K562 (cell line): ENCODE data around the gene MINK1. TPM values are rescaled to one million over a fixed set of nuclear protein-coding genes. Genes with fewer than 3 reads are reported as not detected.

Experiments used
- ATAC-seq: fragments of 200-7000 bp; cut with Tn5 transposase; 3 replicates; pipeline ENCODE4 v1.9.1; 2020; ENCODE audit warnings: moderate library complexity
- BruUV-seq: library from RNA; stranded (reverse); fragments of 400-500 nt; replicated peaks from 2 replicates; lab custom pipeline; 2021; lab: Mats Ljungman, UMichigan
- CTCF ChIA-PET: fragments of 300-600 bp; formaldehyde crosslinking; extraction: SDS; loops from one replicate; lab custom pipeline; 2021; ENCODE audit warnings: low intra/inter-chr PET ratio; lab: Yijun Ruan, JAX
- POLR2A ChIA-PET: fragments of 300-600, 350-650 bp; sonication (Branson Sonifier 250); formaldehyde crosslinking; extraction: SDS; loops from one replicate; lab custom pipeline; 2021; ENCODE audit warnings: antibody characterized with exemption, inconsistent platforms; lab: Yijun Ruan, JAX
- DNase-seq, 4 experiments: peaks; one replicate each; pipeline versions ENCODE4 v3.0.0 to v3.0.0-alpha.2; 2011 to 2018; ENCODE audit warnings: low spot score in 3 of 4, mixed read lengths in 3 of 4; ENCODE audit errors: extremely low read depth in 1 of 4
- FAIRE-seq: peaks from 2 replicates; lab custom pipeline; 2011; peaks lifted over from hg19 to GRCh38; lab: Jason Lieb, UNC
- H2AFZ ChIP-seq: 2 replicates; pipeline ENCODE4 v1.6.0; 2011; ENCODE audit warnings: low read depth, low read length, control low read depth, inconsistent platforms
- H3K27ac ChIP-seq: fragments of 200-600 bp; 3 replicates; pipeline ENCODE4 v1.8.0; 2011; ENCODE audit warnings: low read depth, mild to moderate bottlenecking, control low read depth, inconsistent platforms, low read length, moderate library complexity, mixed read lengths; ENCODE audit errors: extremely low read depth
- H3K27me3 ChIP-seq, 2 experiments: fragments of 300-600 bp in 1 of 2; 2 replicates in 1 of 2; 3 replicates in 1 of 2; pipeline versions ENCODE4 v1.6.0 to v1.8.0; 2011; ENCODE audit warnings: inconsistent platforms in 2 of 2, low read length in 2 of 2, mild to moderate bottlenecking in 1 of 2, mixed read lengths in 1 of 2, moderate library complexity in 1 of 2; ENCODE audit not compliant: control insufficient read depth in 2 of 2, insufficient read depth in 2 of 2
- H3K36me3 ChIP-seq: fragments of 300-600 bp; 3 replicates; pipeline ENCODE4 v1.8.0; 2011; ENCODE audit warnings: mild to moderate bottlenecking, low read length, inconsistent platforms; ENCODE audit not compliant: control insufficient read depth, insufficient read depth
- H3K4me1 ChIP-seq, 2 experiments: fragments of 200-600 bp in 1 of 2; replicated peaks in 1 of 2; 2 replicates in 1 of 2; 3 replicates in 1 of 2; pipeline versions ENCODE4 v1.5.1 to v1.8.0; 2011; ENCODE audit warnings: inconsistent platforms in 2 of 2, low read length in 2 of 2, mild to moderate bottlenecking in 1 of 2, mixed read lengths in 1 of 2, moderate library complexity in 1 of 2; ENCODE audit not compliant: control insufficient read depth in 2 of 2, insufficient read depth in 2 of 2
- H3K4me2 ChIP-seq: 2 replicates; pipeline ENCODE4 v1.6.1; 2011; ENCODE audit warnings: low read length, control low read depth, inconsistent platforms, mixed read lengths; ENCODE audit not compliant: insufficient read depth
- H3K4me3 ChIP-seq: fragments of 200-600 bp; sonication (generic), shearing (Covaris generic); 2 replicates; pipeline ENCODE4 v1.5.1; 2016; ENCODE audit warnings: control low read depth, inconsistent platforms
- H3K79me2 ChIP-seq: fragments of 200-600 bp; 3 replicates; pipeline ENCODE4 v1.8.0; 2011; ENCODE audit warnings: low read length, inconsistent platforms; ENCODE audit not compliant: control insufficient read depth, insufficient read depth
- H3K9ac ChIP-seq, 2 experiments: 2 replicates each; pipeline versions ENCODE4 v1.6.0 to v1.6.1; 2011; ENCODE audit warnings: low read depth in 2 of 2, low read length in 2 of 2, control low read depth in 1 of 2, inconsistent platforms in 1 of 2, mild to moderate bottlenecking in 1 of 2, mixed read lengths in 1 of 2; ENCODE audit not compliant: insufficient read depth in 1 of 2
- H3K9me1 ChIP-seq: one replicate; pipeline ENCODE4 v1.6.0; 2011; ENCODE audit warnings: inconsistent platforms, mild to moderate bottlenecking, low read length, moderate library complexity; ENCODE audit not compliant: control insufficient read depth, insufficient read depth
- H3K9me3 ChIP-seq: replicated peaks from 2 replicates; pipeline ENCODE4 v1.5.1; 2011; ENCODE audit warnings: low read depth, low read length, inconsistent platforms; ENCODE audit not compliant: control insufficient read depth, insufficient read depth
- H4K20me1 ChIP-seq: replicated peaks from 2 replicates; pipeline ENCODE4 v1.6.1; 2011; ENCODE audit warnings: low read length, inconsistent platforms, mixed read lengths; ENCODE audit not compliant: control insufficient read depth, insufficient read depth
- CUX1 ChIP-seq: fragments of 200-800 bp; sonication (Bioruptor generic); IDR thresholded peaks from 2 replicates; pipeline ENCODE4 v1.6.1; 2016; ENCODE audit warnings: missing genetic modification characterization, missing compliant biosample characterization
- PREB ChIP-seq: sonication (generic); formaldehyde crosslinking; IDR thresholded peaks from 2 replicates; pipeline ENCODE4 v1.8.1; 2023; ENCODE audit warnings: mild to moderate bottlenecking, missing genetic modification reagents
- PYGO2 ChIP-seq: fragments of 450-650 bp; IDR thresholded peaks from 2 replicates; pipeline ENCODE4 v1.6.1; 2016; ENCODE audit warnings: mild to moderate bottlenecking, missing genetic modification characterization, moderate library complexity, missing compliant biosample characterization
- TAF15 ChIP-seq: fragments of 200-400 bp; formaldehyde crosslinking; IDR thresholded peaks from 2 replicates; pipeline ENCODE4 v1.6.1; 2017; ENCODE audit warnings: mild to moderate bottlenecking, low read depth, low read length, moderate library complexity
- ZBTB43 ChIP-seq: sonication (generic); formaldehyde crosslinking; IDR thresholded peaks from 2 replicates; pipeline ENCODE4 v1.8.0; 2023; ENCODE audit warnings: mild to moderate bottlenecking, missing genetic modification reagents
- ZNF584 ChIP-seq: fragments of 200-800 bp; sonication (Bioruptor generic); IDR thresholded peaks from 2 replicates; pipeline ENCODE4 v1.6.1; 2016; ENCODE audit warnings: low read depth, mild to moderate bottlenecking, missing genetic modification characterization, missing compliant biosample characterization
- WGBS: fragments of 100-300 bp; shearing (Covaris generic); methylation state at CpG from one replicate; pipeline ENCODE4 v1.1.6; 2016; ENCODE audit warnings: low coverage, mixed read lengths; ENCODE audit not compliant: insufficient coverage; ENCODE audit errors: missing lambda C conversion rate; 5-methylcytosine and 5-hydroxymethylcytosine counted together
- in situ Hi-C: fragments of 300-500 bp; cut with MboI; formaldehyde crosslinking; loops from 4 replicates; pipeline ENCODE4 v1.15.0; 2018; ENCODE audit warnings: inconsistent platforms, mixed read lengths
- intact Hi-C: fragments of 100-400 bp; cut with micrococcal nuclease; formaldehyde crosslinking; loops from 2 replicates; pipeline ENCODE4 v1.14.2; 2022
- polyA plus RNA-seq, 8 experiments: library from polyadenylated mRNA; depleted of rRNA in 4 of 8; stranded (reverse) in 5 of 8; unstranded in 3 of 8; fragments of >200 nt; fragmentation: Nextera tagmentation in 2 of 8; fragmentation: Illumina TruSeq in 1 of 8; extraction: Ambion mirVana in 2 of 8; extraction: Trizol in 1 of 8; gene quantifications; 2 replicates each; pipeline versions ENCODE4 v1.2.1 to v1.2.3, GENCODE V29; 2011 to 2014; ENCODE audit warnings: inconsistent platforms in 1 of 8, missing spikeins in 1 of 8
- total RNA-seq, 7 experiments: library from RNA; depleted of rRNA in 6 of 7; stranded (reverse); fragments of >200 nt in 6 of 7; fragmentation: Illumina TruSeq in 2 of 7; extraction: Trizol in 2 of 7; gene quantifications; 2 replicates each; pipeline versions ENCODE4 v1.2.1 to v1.2.3, GENCODE V29; 2011 to 2021; ENCODE audit warnings: low replicate concordance in 1 of 7

Gene MINK1
- total and polyA plus RNA-seq, 9 of the 15 experiments (the other 6 are each of a cell fraction or from before 2014, with no cell fraction given) = 0.11 to 54.2 (median 14.9) TPM

GRCh38 chr17:4822835-4823234 lies 10.3 kb upstream of the MINK1 start:
- Histone ChIP-seq H3K9me1 (peaks cover 4% of the 10 kb centered on the region), H3K4me3 (no peak overlapping the region), H3K27ac (no peak overlapping the region), H3K4me2 (no peak overlapping the region), H2AFZ (no peak overlapping the region), H3K9ac (0 out of 4 replicates have a peak overlapping the region, but pooled peaks of 1 of the 2 experiments have one; percentile 16), H3K27me3 (no peaks in the 10 kb centered on the region), H3K4me1 (no peaks in the 10 kb centered on the region; a peak in 2 of 5 replicates), H3K9me3 (no peaks in the 10 kb centered on the region), H3K79me2 (no peaks in the 10 kb centered on the region), H3K36me3 (no peaks in the 10 kb centered on the region), H4K20me1 (no peaks in the 10 kb centered on the region)
- ATAC-seq (no peak), DNase-seq (no peak), FAIRE-seq (no peak)
- intact Hi-C loops = no loop called here
- in situ Hi-C loops = no loop called here
- 70% methylated on average over 2 of the region's 3 CpGs for WGBS
- CTCF ChIA-PET = no interaction called here
- no peak for TF ChIP-seq PYGO2 (tag)
- no peak for TF ChIP-seq TAF15
- TF ChIP-seq ZNF584 (CRISPR knock-in tag) = no peak
- TF ChIP-seq PREB = no peak
- no peak for TF ChIP-seq CUX1
- TF ChIP-seq ZBTB43 = no peak
- POLR2A ChIA-PET = interaction anchor here (0.5 to 1.5 kb wide), 4 partner anchors 12 to 119 kb away, joined by 3 to 7 read pairs (median 3); partner anchors contain the start of gene PELP1
- BruUV-seq = no TSS peak
